Endothelial cell of umbilical vein (primary cell): ENCODE results near the gene P2RY2. TPM values are rescaled to one million over a fixed set of nuclear protein-coding genes. Genes with fewer than 3 reads are reported as not detected.

Experiments
- BruUV-seq: library from RNA; stranded (reverse); fragments of 400-500 nt; replicated peaks from 2 replicates; lab custom pipeline; 2021; lab: Mats Ljungman, UMichigan
- CTCF ChIA-PET: fragments of 300-600, 350-600 bp; sonication (Branson Sonifier 250); formaldehyde crosslinking; loops from one replicate; lab custom pipeline; 2021; ENCODE audit warnings: antibody characterized with exemption, inconsistent platforms; lab: Charles Lee
- POLR2A ChIA-PET: fragments of 300-600, 350-600 bp; sonication (Branson Sonifier 250); formaldehyde crosslinking; loops from one replicate; lab custom pipeline; 2021; ENCODE audit warnings: antibody characterized with exemption, inconsistent platforms; lab: Charles Lee
- DNase-seq: peaks from one replicate; pipeline ENCODE4 v3.0.0-alpha.2; 2011; ENCODE audit warnings: low read depth, low spot score
- FAIRE-seq: peaks from 2 replicates; lab custom pipeline; 2011; peaks lifted over from hg19 to GRCh38; lab: Jason Lieb, UNC
- H2AFZ ChIP-seq: 2 replicates; pipeline ENCODE4 v1.6.0; 2012; ENCODE audit warnings: low read depth, low read length, control low read depth, inconsistent platforms
- H3K27ac ChIP-seq: 2 replicates; pipeline ENCODE4 v1.5.1; 2011; ENCODE audit warnings: low read depth, mild to moderate bottlenecking, control low read depth, low read length, moderate library complexity; ENCODE audit not compliant: insufficient read depth
- H3K27me3 ChIP-seq, 2 experiments: 2 replicates each; pipeline versions ENCODE4 v1.6.0 to v1.6.1; 2011; ENCODE audit warnings: low read length in 2 of 2, mixed read lengths in 1 of 2; ENCODE audit not compliant: control insufficient read depth in 2 of 2, insufficient read depth in 2 of 2
- H3K36me3 ChIP-seq, 2 experiments: 2 replicates in 1 of 2; 3 replicates in 1 of 2; pipeline ENCODE4 v1.5.1; 2011; ENCODE audit warnings: low read length in 2 of 2, mild to moderate bottlenecking in 1 of 2, moderate library complexity in 1 of 2; ENCODE audit not compliant: control insufficient read depth in 2 of 2, insufficient read depth in 2 of 2; ENCODE audit errors: extremely low read depth in 1 of 2
- H3K4me1 ChIP-seq: 3 replicates; pipeline ENCODE4 v1.5.1; 2011; ENCODE audit warnings: mild to moderate bottlenecking, low read length; ENCODE audit not compliant: control insufficient read depth, insufficient read depth; ENCODE audit errors: extremely low read depth
- H3K4me2 ChIP-seq: 2 replicates; pipeline ENCODE4 v1.6.1; 2011; ENCODE audit warnings: low read length, control low read depth, mixed read lengths; ENCODE audit not compliant: insufficient read depth
- H3K4me3 ChIP-seq, 3 experiments: fragments of 200-600 bp in 1 of 3; sonication (generic), shearing (Covaris generic) in 1 of 3; replicated peaks in 1 of 3; 2 replicates each; pipeline ENCODE4 v1.5.1; 2011 to 2016; ENCODE audit warnings: control low read depth in 3 of 3, low read length in 3 of 3, mild to moderate bottlenecking in 2 of 3, inconsistent platforms in 1 of 3, low read depth in 1 of 3, moderate library complexity in 1 of 3; ENCODE audit not compliant: insufficient read depth in 1 of 3
- H3K79me2 ChIP-seq: 2 replicates; pipeline ENCODE4 v1.6.0; 2012; ENCODE audit warnings: low read length, inconsistent platforms; ENCODE audit not compliant: control insufficient read depth, insufficient read depth
- H3K9ac ChIP-seq: replicated peaks from 2 replicates; pipeline ENCODE3; 2011; ENCODE audit warnings: low read length, control low read depth; ENCODE audit not compliant: insufficient read depth; ENCODE audit errors: extremely low read depth
- H3K9me1 ChIP-seq: replicated peaks from 3 replicates; pipeline ENCODE4 v1.6.0; 2011; ENCODE audit warnings: mild to moderate bottlenecking, low read length; ENCODE audit not compliant: control insufficient read depth, insufficient read depth; ENCODE audit errors: extremely low read depth
- H3K9me3 ChIP-seq: replicated peaks from 2 replicates; pipeline ENCODE4 v1.5.1; 2012; ENCODE audit warnings: low read length, inconsistent platforms; ENCODE audit not compliant: control insufficient read depth, insufficient read depth
- H4K20me1 ChIP-seq: replicated peaks from 2 replicates; pipeline ENCODE3; 2011; ENCODE audit warnings: mild to moderate bottlenecking, low read length; ENCODE audit not compliant: control insufficient read depth, insufficient read depth; ENCODE audit errors: extremely low read depth
- CTCF ChIP-seq, 2 donors: IDR thresholded peaks; 1 replicate in 1 of 2; 2 replicates in 1 of 2; pipeline ENCODE4 v1.5.1; 2011; ENCODE audit warnings: low read length in 2 of 2, mild to moderate bottlenecking in 2 of 2, moderate library complexity in 2 of 2, control low read depth in 1 of 2, inconsistent platforms in 1 of 2, low read depth in 1 of 2; ENCODE audit not compliant: insufficient read depth in 1 of 2; ENCODE audit errors: extremely low read depth in 1 of 2
- EZH2 ChIP-seq: IDR thresholded peaks from 2 replicates; pipeline ENCODE4 v1.6.1; 2012; ENCODE audit warnings: borderline replicate concordance, low read depth, mild to moderate bottlenecking, moderate library complexity, low read length, inconsistent platforms; ENCODE audit not compliant: severe bottlenecking
- FOS ChIP-seq: IDR thresholded peaks from 2 replicates; pipeline ENCODE4 v1.6.1; 2011; ENCODE audit warnings: mild to moderate bottlenecking, low read length, moderate library complexity, borderline replicate concordance; ENCODE audit not compliant: insufficient read depth
- GATA2 ChIP-seq: IDR thresholded peaks from 2 replicates; pipeline ENCODE4 v1.7.0; 2011; ENCODE audit warnings: low read depth, mild to moderate bottlenecking, moderate library complexity, mixed read lengths, low read length; ENCODE audit not compliant: insufficient read length, insufficient read depth
- JUN ChIP-seq: IDR thresholded peaks from 2 replicates; pipeline ENCODE4 v1.6.1; 2011; ENCODE audit warnings: borderline replicate concordance, low read depth; ENCODE audit not compliant: insufficient read length, insufficient read depth
- MAX ChIP-seq: IDR thresholded peaks from 2 replicates; pipeline ENCODE4 v1.6.1; 2011; ENCODE audit not compliant: insufficient read depth, insufficient read length
- MYC ChIP-seq: IDR thresholded peaks from one replicate; pipeline ENCODE4 v1.6.1; 2011; ENCODE audit warnings: mild to moderate bottlenecking, low read depth, low read length
- POLR2A ChIP-seq: IDR thresholded peaks from 2 replicates; pipeline ENCODE4 v1.6.1; 2012; ENCODE audit warnings: low read depth, mild to moderate bottlenecking, control low read depth, low read length
- POLR2AphosphoS5 ChIP-seq: IDR thresholded peaks from 2 replicates; pipeline ENCODE4 v1.6.1; 2012; ENCODE audit warnings: low read depth, mild to moderate bottlenecking, control low read depth, low read length, moderate library complexity; ENCODE audit not compliant: insufficient read depth
- dilution Hi-C: fragments of 300-500 bp; cut with MboI; formaldehyde crosslinking; loops from one replicate; pipeline ENCODE4 v1.15.0; 2019; ENCODE audit warnings: low sequenced_read_pairs; ENCODE audit not compliant: extremely low pct_ligation_motif_present
- intact Hi-C: fragments of 100-400 bp; cut with micrococcal nuclease; formaldehyde crosslinking; loops from one replicate; pipeline ENCODE4 v1.10.0; 2022
- polyA plus RNA-seq, 4 experiments: library from polyadenylated mRNA; depleted of rRNA in 3 of 4; stranded (reverse) in 3 of 4; unstranded in 1 of 4; fragments of >200 nt; gene quantifications; 2 replicates each; pipeline versions ENCODE4 v1.2.1 to v1.2.3, GENCODE V29; 2011 to 2012; ENCODE audit warnings: missing spikeins in 1 of 4
- total RNA-seq: library from RNA; stranded (reverse); gene quantifications from 2 replicates; pipeline ENCODE4 v1.2.3, GENCODE V29; 2021

Gene P2RY2
- total and polyA plus RNA-seq, 2 donors (not counting 3 experiments of a cell fraction or from before 2014, with no cell fraction given): 4.8 to 5.6 TPM

GRCh38 chr11:73246303-73246702 is 28.2 kb downstream of the P2RY2 start:
- Histone ChIP-seq H4K20me1 (no peaks in the 10 kb centered on the region), H3K27ac (no peak overlapping the region), H3K79me2 (no peaks in the 10 kb centered on the region), H3K9me1 (no peaks in the 10 kb centered on the region), H3K36me3 (no peaks in the 10 kb centered on the region), H3K4me3 (no peak overlapping the region), H3K9ac (no peak overlapping the region), H3K27me3 (no peaks in the 10 kb centered on the region), H2AFZ (no peak overlapping the region), H3K4me2 (no peak overlapping the region), H3K4me1 (peaks cover 5% of the 10 kb centered on the region), H3K9me3 (no peaks in the 10 kb centered on the region)
- BruUV-seq: no TSS peak
- dilution Hi-C loops: no loop called here
- no peak for DNase-seq
- FAIRE-seq: no peak
- ChIA-PET CTCF (interaction anchor here (1.8 to 4.8 kb wide), 2 partner anchors 11 to 61 kb away, joined by 4 to 56 read pairs; no protein-coding TSS in a partner anchor), POLR2A (no interaction called here)
- no peak for TF ChIP-seq JUN
- no peak for TF ChIP-seq POLR2A
- TF ChIP-seq MYC: no peak
- TF ChIP-seq GATA2: no peak
- TF ChIP-seq CTCF (IDR thresholded peaks at IDR 0.05; ENCODE audit: extremely low read depth in 1 of 2, insufficient read depth in 1 of 2, low read depth in 1 of 2, low read length in 2 of 2): no peak
- no peak for TF ChIP-seq POLR2AphosphoS5
- TF ChIP-seq EZH2: no peak
- TF ChIP-seq MAX: no peak
- no peak for TF ChIP-seq FOS
- intact Hi-C loops: no loop called here
